Loucy (cell line): ENCODE measurements around the gene OR10H5.

ENCODE experiments used
- EZH2phosphoT487 ChIP-seq: fragments of 200-600 bp; IDR thresholded peaks from 2 replicates; pipeline ENCODE4 v1.6.1; 2018; ENCODE audit warnings: antibody characterized with exemption, mild to moderate bottlenecking, moderate library complexity, borderline replicate concordance
- TF ChIP-seq, protein P1 (sequence below): fragments of 200-600 bp; sonication (generic); conservative IDR thresholded peaks from 2 replicates; pipeline ENCODE4 v1.5.1; 2014; ENCODE audit warnings: mild to moderate bottlenecking, antibody characterized with exemption, low read length

DNA sequence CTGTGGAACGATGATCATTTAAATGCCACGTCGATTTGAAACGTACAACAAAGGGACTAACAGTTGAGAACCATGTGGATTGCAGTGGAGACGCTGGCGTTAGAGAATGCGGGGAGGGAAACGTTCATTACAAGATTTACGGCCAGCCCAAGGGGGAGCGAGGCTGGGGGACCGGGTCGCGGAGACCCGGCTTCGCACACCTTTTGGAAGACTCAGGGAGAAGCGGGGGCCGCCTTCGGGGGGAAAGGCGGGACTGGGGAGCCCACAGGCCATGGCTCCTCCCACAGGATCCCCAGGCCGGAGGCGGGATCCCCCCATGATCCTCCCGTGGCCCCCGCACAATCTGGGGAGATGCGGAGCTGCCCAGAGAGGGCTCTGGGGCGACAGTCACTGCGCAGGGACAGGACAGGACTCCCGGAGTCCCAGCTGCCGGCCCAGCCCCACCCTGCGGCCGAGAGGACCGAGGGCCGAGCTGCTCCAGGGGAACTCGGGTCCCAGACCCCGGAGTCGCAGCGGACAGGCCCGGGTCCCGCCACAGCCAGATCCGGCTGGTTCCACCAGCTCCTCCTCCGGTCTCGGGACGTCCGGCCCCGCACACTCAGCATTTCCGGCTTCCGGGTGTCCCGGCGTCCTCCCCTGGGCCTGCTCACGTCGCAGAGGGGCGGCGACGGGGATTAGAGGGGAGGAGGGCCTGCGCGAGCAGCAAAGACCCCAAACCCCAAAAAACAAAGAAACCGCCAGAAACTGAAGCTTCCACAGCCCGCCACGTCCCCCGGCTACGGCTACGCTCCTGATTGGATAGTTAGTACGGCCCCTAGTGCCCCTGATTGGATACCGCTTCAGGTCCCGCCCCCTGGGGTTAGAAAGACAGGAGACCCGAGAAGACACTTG lies 49.1 kb downstream of the OR10H5 start:
- TF ChIP-seq, protein P1, sequence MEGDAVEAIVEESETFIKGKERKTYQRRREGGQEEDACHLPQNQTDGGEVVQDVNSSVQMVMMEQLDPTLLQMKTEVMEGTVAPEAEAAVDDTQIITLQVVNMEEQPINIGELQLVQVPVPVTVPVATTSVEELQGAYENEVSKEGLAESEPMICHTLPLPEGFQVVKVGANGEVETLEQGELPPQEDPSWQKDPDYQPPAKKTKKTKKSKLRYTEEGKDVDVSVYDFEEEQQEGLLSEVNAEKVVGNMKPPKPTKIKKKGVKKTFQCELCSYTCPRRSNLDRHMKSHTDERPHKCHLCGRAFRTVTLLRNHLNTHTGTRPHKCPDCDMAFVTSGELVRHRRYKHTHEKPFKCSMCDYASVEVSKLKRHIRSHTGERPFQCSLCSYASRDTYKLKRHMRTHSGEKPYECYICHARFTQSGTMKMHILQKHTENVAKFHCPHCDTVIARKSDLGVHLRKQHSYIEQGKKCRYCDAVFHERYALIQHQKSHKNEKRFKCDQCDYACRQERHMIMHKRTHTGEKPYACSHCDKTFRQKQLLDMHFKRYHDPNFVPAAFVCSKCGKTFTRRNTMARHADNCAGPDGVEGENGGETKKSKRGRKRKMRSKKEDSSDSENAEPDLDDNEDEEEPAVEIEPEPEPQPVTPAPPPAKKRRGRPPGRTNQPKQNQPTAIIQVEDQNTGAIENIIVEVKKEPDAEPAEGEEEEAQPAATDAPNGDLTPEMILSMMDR: no peak
- TF ChIP-seq EZH2phosphoT487: no peak
